ENCODE results near the gene ACAT2.
"Not testable (repeated sequence)": the region's sequence is repeated elsewhere in the genome, so short reads cannot be mapped to it uniquely, and the experiment has no call there.

The ACAT2 gene

GRCh38 chr6:159732550-159732949 lies 29.3 kb upstream of the ACAT2 start:
- not testable (repeated sequence) for DNase-seq

- DNase-seq: not testable (repeated sequence)
Observed at GRCh38 chr6:159733395-159733794, 28.4 kb upstream of the ACAT2 start.

GRCh38 chr6:159736908-159737307 lies 24.9 kb upstream of the ACAT2 start:
- DNase-seq: no peak

- DNase-seq: no peak
Observed at GRCh38 chr6:159739341-159739740, 22.5 kb upstream of the ACAT2 start.

GRCh38 chr6:159742165-159742564 lies 19.7 kb upstream of the ACAT2 start:
- no peak for DNase-seq

GRCh38 chr6:159745081-159745480 lies 16.8 kb upstream of the ACAT2 start:
- DNase-seq: no peak

- no peak for DNase-seq
Observed at GRCh38 chr6:159746759-159747158, 15.1 kb upstream of the ACAT2 start.

- not testable (repeated sequence) for DNase-seq
Observed at GRCh38 chr6:159748127-159748526, 13.7 kb upstream of the ACAT2 start.

- DNase-seq: no peak
Observed at GRCh38 chr6:159751448-159751847, 10.4 kb upstream of the ACAT2 start.

GRCh38 chr6:159753081-159753872 lies 8.6 kb upstream of the ACAT2 start:
- no peak for DNase-seq

- DNase-seq: no peak
Observed at GRCh38 chr6:159754401-159754800, 7.4 kb upstream of the ACAT2 start.

GRCh38 chr6:159754959-159755914 lies 6.6 kb upstream of the ACAT2 start:
- DNase-seq: no peak

- DNase-seq: no peak
Observed at GRCh38 chr6:159756508-159756907, 5.3 kb upstream of the ACAT2 start.

- DNase-seq: no peak
Observed at GRCh38 chr6:159758031-159759001, 3.5 kb upstream of the ACAT2 start.

GRCh38 chr6:159759645-159760044 lies 2.2 kb upstream of the ACAT2 start:
- DNase-seq: no peak

GRCh38 chr6:159760602-159761057 lies 1.2 kb upstream of the ACAT2 start:
- no peak for DNase-seq

GRCh38 chr6:159761129-159761872 lies 544 bp upstream of the ACAT2 start:
- DNase-seq: peak; percentile 14

- no peak for DNase-seq
Observed at GRCh38 chr6:159762681-159763293, 942 bp downstream of the ACAT2 start.

GRCh38 chr6:159766906-159767305 lies 5.1 kb downstream of the ACAT2 start:
- no peak for DNase-seq

GRCh38 chr6:159769470-159769869 lies 7.6 kb downstream of the ACAT2 start:
- no peak for DNase-seq

GRCh38 chr6:159772196-159772595 lies 10.4 kb downstream of the ACAT2 start:
- DNase-seq: no peak

Data from activated T-cell treated with anti-CD3 and anti-CD28 coated beads for 4 hours (primary cell).